GM12872 (cell line): ENCODE measurements around the gene RSPH4A.

Source experiments
- CTCF ChIP-seq: IDR thresholded peaks from 3 replicates; pipeline ENCODE4 v1.5.1; 2011; ENCODE audit warnings: low read depth, mild to moderate bottlenecking, low read length, moderate library complexity; ENCODE audit not compliant: insufficient read depth

Gene RSPH4A

GRCh38 chr6:116682334-116682712, 66.0 kb downstream of the RSPH4A start:
- TF ChIP-seq CTCF: no peak
